A549 (cell line): ENCODE data around the gene TRH. TPM values are rescaled to one million over a fixed set of nuclear protein-coding genes. Genes with fewer than 3 reads are reported as not detected.

Experiments used
- ATAC-seq, 2 experiments: fragments of 200-7000 bp in 1 of 2; fragments of >200 bp in 1 of 2; cut with Nextera tagmentation in 1 of 2; cut with Tn5 transposase in 1 of 2; 3 replicates each; pipeline versions ENCODE4 v1.8.0 to v1.9.1; 2018 to 2020; ENCODE audit warnings: mild to moderate bottlenecking in 1 of 2, moderate library complexity in 1 of 2
- CTCF ChIA-PET: fragments of 300-600 bp; sonication (Branson Sonifier 250); formaldehyde crosslinking; extraction: SDS; loops from one replicate; lab custom pipeline; 2021; ENCODE audit warnings: antibody characterized with exemption, inconsistent platforms; lab: Yijun Ruan, JAX
- POLR2A ChIA-PET: fragments of 350-600 bp; formaldehyde crosslinking; extraction: SDS; loops from one replicate; lab custom pipeline; 2021; ENCODE audit warnings: antibody characterized with exemption, inconsistent platforms; lab: Yijun Ruan, JAX
- DNase-seq, 2 experiments: peaks; one replicate each; pipeline versions ENCODE4 v3.0.0 to v3.0.0-alpha.2; 2011 to 2016; ENCODE audit warnings: low read depth in 1 of 2, low spot score in 1 of 2
- FAIRE-seq: peaks from 2 replicates; lab custom pipeline; 2011; peaks lifted over from hg19 to GRCh38; lab: Jason Lieb, UNC
- H3K27ac ChIP-seq, 2 experiments: fragments of >200 bp; sonication (Bioruptor Twin); formaldehyde crosslinking; 3 replicates each; pipeline ENCODE4 v1.5.1; 2016 to 2017
- H3K4me1 ChIP-seq: fragments of >200 bp; sonication (Bioruptor Twin); formaldehyde crosslinking; 3 replicates; pipeline ENCODE4 v1.6.1; 2016
- H3K4me2 ChIP-seq: fragments of >200 bp; sonication (Bioruptor Twin); formaldehyde crosslinking; 3 replicates; pipeline ENCODE4 v1.6.1; 2016
- H3K4me3 ChIP-seq: fragments of >200 bp; sonication (Bioruptor Twin); formaldehyde crosslinking; 3 replicates; pipeline ENCODE4 v1.5.1; 2016
- H3K9me3 ChIP-seq: fragments of >200 bp; sonication (Bioruptor Twin); formaldehyde crosslinking; 3 replicates; pipeline ENCODE4 v1.6.1; 2016
- BHLHE40 ChIP-seq: IDR thresholded peaks from 2 replicates; pipeline ENCODE4 v1.6.1; 2012; ENCODE audit warnings: low read depth, low read length, inconsistent platforms
- CEBPB ChIP-seq, 2 experiments: fragments of >200 bp in 1 of 2; sonication (Bioruptor Twin) in 1 of 2; formaldehyde crosslinking in 1 of 2; IDR thresholded peaks; 2 replicates each; pipeline ENCODE4 v1.6.1; 2012 to 2016
- CHD2 ChIP-seq: fragments of 150-350 bp; IDR thresholded peaks from 2 replicates; pipeline ENCODE4 v1.6.1; 2014; ENCODE audit warnings: low read length; ENCODE audit not compliant: partially characterized antibody
- CHD4 ChIP-seq: fragments of 200-600 bp; sonication (generic); IDR thresholded peaks from 2 replicates; pipeline ENCODE4 v1.6.1; 2016; ENCODE audit warnings: antibody characterized with exemption, mild to moderate bottlenecking, borderline replicate concordance
- EHMT2 ChIP-seq: fragments of 200-600 bp; sonication (generic); IDR thresholded peaks from 2 replicates; pipeline ENCODE4 v1.6.1; 2016; ENCODE audit warnings: antibody characterized with exemption, low read depth, mild to moderate bottlenecking, moderate library complexity
- FOSB ChIP-seq: fragments of 250-450 bp; sonication (Bioruptor Pico); IDR thresholded peaks from 2 replicates; pipeline ENCODE4 v1.5.0; 2020; ENCODE audit warnings: mild to moderate bottlenecking, moderate library complexity
- GATA3 ChIP-seq: IDR thresholded peaks from 2 replicates; pipeline ENCODE4 v1.6.1; 2012; ENCODE audit warnings: borderline replicate concordance
- HEYL ChIP-seq: fragments of 250-450 bp; sonication (Bioruptor Pico); IDR thresholded peaks from 2 replicates; pipeline ENCODE4 v1.8.0; 2021; ENCODE audit warnings: mild to moderate bottlenecking, moderate library complexity
- HOXA7 ChIP-seq: fragments of 250-450 bp; sonication (Bioruptor Pico); IDR thresholded peaks from 2 replicates; pipeline ENCODE4 v1.5.0; 2020; ENCODE audit warnings: mild to moderate bottlenecking, moderate library complexity
- HOXB5 ChIP-seq: fragments of 250-450 bp; sonication (Bioruptor Pico); IDR thresholded peaks from 2 replicates; pipeline ENCODE4 v1.5.0; 2020; ENCODE audit warnings: mild to moderate bottlenecking, moderate library complexity
- JUNB ChIP-seq: fragments of >200 bp; sonication (Bioruptor Twin); formaldehyde crosslinking; IDR thresholded peaks from 2 replicates; pipeline ENCODE4 v1.6.1; 2016
- KDM1A ChIP-seq: fragments of 200-600 bp; sonication (generic); IDR thresholded peaks from 2 replicates; pipeline ENCODE4 v1.6.1; 2016; ENCODE audit warnings: low read depth, mild to moderate bottlenecking
- KDM5A ChIP-seq: fragments of 200-600 bp; sonication (generic); IDR thresholded peaks from 2 replicates; pipeline ENCODE4 v1.6.1; 2016; ENCODE audit warnings: antibody characterized with exemption, mild to moderate bottlenecking
- NR3C1 ChIP-seq: fragments of >200 bp; sonication (Bioruptor Twin); formaldehyde crosslinking; IDR thresholded peaks from 3 replicates; pipeline ENCODE4 v1.6.1; 2017
- POLR2A ChIP-seq: IDR thresholded peaks from 2 replicates; pipeline ENCODE4 v1.6.1; 2012; ENCODE audit warnings: mild to moderate bottlenecking, low read length
- RAD21 ChIP-seq, 2 experiments: fragments of >200 bp in 1 of 2; sonication (Bioruptor Twin) in 1 of 2; formaldehyde crosslinking in 1 of 2; IDR thresholded peaks in 1 of 2; conservative IDR thresholded peaks in 1 of 2; 2 replicates in 1 of 2; 3 replicates in 1 of 2; pipeline ENCODE4 v1.6.1; 2012 to 2018; ENCODE audit warnings: inconsistent platforms in 1 of 2
- RCOR1 ChIP-seq: fragments of 150-350 bp; IDR thresholded peaks from 2 replicates; pipeline ENCODE4 v1.6.1; 2014; ENCODE audit warnings: antibody characterized with exemption, low read length, low read depth
- RNF2 ChIP-seq: fragments of 200-600 bp; sonication (generic); IDR thresholded peaks from 2 replicates; pipeline ENCODE4 v1.6.1; 2016; ENCODE audit warnings: low read depth, mild to moderate bottlenecking, antibody characterized with exemption, moderate library complexity, borderline replicate concordance
- SREBF2 ChIP-seq: fragments of 450-650 bp; IDR thresholded peaks from 2 replicates; pipeline ENCODE4 v1.6.1; 2014; ENCODE audit warnings: mild to moderate bottlenecking, moderate library complexity
- WGBS: methylation state at CpG from one replicate; pipeline ENCODE4 v1.1.6; 2017; ENCODE audit errors: missing lambda C conversion rate; 5-methylcytosine and 5-hydroxymethylcytosine counted together
- polyA plus RNA-seq, 4 experiments: library from polyadenylated mRNA; depleted of rRNA in 3 of 4; stranded (reverse); fragments of >200 nt; fragmentation: RNase III in 1 of 4; extraction: RNeasy Plus Mini Kit Qiagen cat#74134 plus additional on column Dnase treatment in 1 of 4; gene quantifications; 2 replicates in 3 of 4; 3 replicates in 1 of 4; pipeline ENCODE4 v1.2.3, GENCODE V29; 2011 to 2017
- TF ChIP-seq, protein P1 (sequence below): IDR thresholded peaks from 2 replicates; pipeline ENCODE4 v1.6.1; 2012
- TF ChIP-seq, protein P2 (sequence below): fragments of >200 bp; sonication (Bioruptor Twin); formaldehyde crosslinking; IDR thresholded peaks from 3 replicates; pipeline ENCODE4 v1.5.1; 2016
- TF ChIP-seq, protein P3 (sequence below): fragments of >200 bp; sonication (Bioruptor Twin); formaldehyde crosslinking; IDR thresholded peaks from 3 replicates; pipeline ENCODE4 v1.6.1; 2016
- TF ChIP-seq, protein P4 (sequence below): fragments of 200-600 bp; sonication (generic); IDR thresholded peaks from 2 replicates; pipeline ENCODE4 v1.6.1; 2016; ENCODE audit warnings: antibody characterized with exemption, mild to moderate bottlenecking, moderate library complexity
- TF ChIP-seq, protein P5 (sequence below): fragments of 250-450 bp; sonication (Bioruptor Pico); IDR thresholded peaks from 2 replicates; pipeline ENCODE4 v1.5.0; 2020; ENCODE audit warnings: low read depth, mild to moderate bottlenecking, moderate library complexity
- TF ChIP-seq, protein P6 (sequence below): IDR thresholded peaks from 2 replicates; pipeline ENCODE4 v1.6.1; 2012

Gene TRH
- polyA plus RNA-seq, 2 of the 4 experiments (the other 2 are of a cell fraction): not detected

DNA sequence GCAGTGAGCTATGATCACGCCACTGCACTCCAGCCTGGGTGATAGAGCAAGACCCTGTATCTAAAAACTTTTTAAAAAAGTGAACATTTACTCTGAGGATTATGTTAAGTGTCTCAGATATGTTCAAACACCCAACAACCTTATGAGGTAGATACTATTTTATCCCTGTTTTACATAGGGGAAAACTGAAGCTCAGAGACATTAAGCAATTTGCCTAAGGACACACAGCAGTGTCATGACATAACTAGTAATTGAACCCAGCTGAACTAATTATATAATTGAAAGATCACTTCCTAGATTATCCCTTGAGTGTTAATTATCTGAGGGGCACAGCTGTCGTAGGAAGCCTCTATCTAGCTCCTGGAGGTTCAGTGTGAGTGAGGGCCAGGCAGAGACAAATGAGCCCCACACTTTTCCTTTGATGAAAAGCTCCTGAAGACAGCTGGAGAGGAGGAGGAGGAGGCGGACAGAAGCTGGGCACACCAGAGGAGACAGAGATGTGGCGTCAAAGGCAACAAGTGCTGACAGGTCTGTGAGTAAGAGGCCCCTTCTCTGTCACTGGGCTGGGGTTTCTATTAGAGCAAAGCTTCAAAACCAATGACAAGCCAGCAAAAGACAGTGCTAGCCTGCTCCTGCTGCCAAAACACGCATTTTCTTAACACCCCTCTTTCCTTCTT is 20.5 kb downstream of the TRH start:
- TF ChIP-seq RNF2 (no peak), RAD21 (conservative IDR thresholded peaks at IDR 0.05 in 1 of 2, IDR thresholded peaks at IDR 0.05 in 1 of 2) (no peak), EHMT2 (no peak), CHD2 (no peak), JUNB (no peak), BHLHE40 (no peak), FOSB (CRISPR knock-in tag) (no peak), HOXB5 (CRISPR knock-in tag) (no peak), HOXA7 (CRISPR knock-in tag) (no peak)
- TF ChIP-seq, protein P1, sequence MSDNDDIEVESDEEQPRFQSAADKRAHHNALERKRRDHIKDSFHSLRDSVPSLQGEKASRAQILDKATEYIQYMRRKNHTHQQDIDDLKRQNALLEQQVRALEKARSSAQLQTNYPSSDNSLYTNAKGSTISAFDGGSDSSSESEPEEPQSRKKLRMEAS: no peak
- TF ChIP-seq, protein P2, sequence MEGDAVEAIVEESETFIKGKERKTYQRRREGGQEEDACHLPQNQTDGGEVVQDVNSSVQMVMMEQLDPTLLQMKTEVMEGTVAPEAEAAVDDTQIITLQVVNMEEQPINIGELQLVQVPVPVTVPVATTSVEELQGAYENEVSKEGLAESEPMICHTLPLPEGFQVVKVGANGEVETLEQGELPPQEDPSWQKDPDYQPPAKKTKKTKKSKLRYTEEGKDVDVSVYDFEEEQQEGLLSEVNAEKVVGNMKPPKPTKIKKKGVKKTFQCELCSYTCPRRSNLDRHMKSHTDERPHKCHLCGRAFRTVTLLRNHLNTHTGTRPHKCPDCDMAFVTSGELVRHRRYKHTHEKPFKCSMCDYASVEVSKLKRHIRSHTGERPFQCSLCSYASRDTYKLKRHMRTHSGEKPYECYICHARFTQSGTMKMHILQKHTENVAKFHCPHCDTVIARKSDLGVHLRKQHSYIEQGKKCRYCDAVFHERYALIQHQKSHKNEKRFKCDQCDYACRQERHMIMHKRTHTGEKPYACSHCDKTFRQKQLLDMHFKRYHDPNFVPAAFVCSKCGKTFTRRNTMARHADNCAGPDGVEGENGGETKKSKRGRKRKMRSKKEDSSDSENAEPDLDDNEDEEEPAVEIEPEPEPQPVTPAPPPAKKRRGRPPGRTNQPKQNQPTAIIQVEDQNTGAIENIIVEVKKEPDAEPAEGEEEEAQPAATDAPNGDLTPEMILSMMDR: no peak
- no peak overlapping the region for H3K4me3 ChIP-seq
- POLR2A ChIA-PET: no interaction called here
- CTCF ChIA-PET: interaction anchor here (0.5 to 1.8 kb wide), 4 partner anchors 11 to 397 kb away, joined by 3 to 10 read pairs (median 4); no protein-coding TSS in a partner anchor
- H3K4me1 ChIP-seq: no peaks in the 10 kb centered on the region
- ATAC-seq (no peak), DNase-seq (no peak), FAIRE-seq (no peak)
- H3K27ac ChIP-seq: no peak overlapping the region
- WGBS: 65% methylated on average over 5 of the region's 5 CpGs
- no peak overlapping the region for H3K4me2 ChIP-seq
- no peaks in the 10 kb centered on the region for H3K9me3 ChIP-seq

DNA sequence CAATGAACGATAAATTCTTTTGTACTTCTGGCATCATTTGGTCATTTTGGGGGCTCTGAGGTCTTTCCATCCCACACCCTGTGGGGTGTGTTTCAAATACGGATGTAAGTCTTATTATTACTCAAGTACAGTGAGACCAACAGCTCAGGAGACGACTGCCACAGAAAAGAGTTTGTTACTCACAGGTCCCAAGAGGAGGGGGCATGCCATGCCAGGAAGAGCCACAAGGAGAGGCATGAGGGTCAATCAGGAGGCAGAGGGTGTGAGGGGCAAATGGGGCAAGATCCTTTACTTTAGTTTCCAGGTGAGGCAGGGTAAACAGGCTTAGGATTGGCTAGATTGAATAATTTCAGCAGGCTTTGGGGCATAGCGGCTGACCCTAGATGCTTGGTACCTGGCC is 21.6 kb downstream of the TRH start:
- ChIA-PET POLR2A (no interaction called here), CTCF (interaction anchor here (1.0 to 3.7 kb wide), 3 partner anchors 54 to 368 kb away, joined by 4 to 22 read pairs (median 10); no protein-coding TSS in a partner anchor)
- DNase-seq (no peak), FAIRE-seq (no peak), ATAC-seq (no peak)
- Histone ChIP-seq H3K4me2 (no peak overlapping the region), H3K4me1 (no peaks in the 10 kb centered on the region), H3K27ac (no peak overlapping the region), H3K4me3 (no peak overlapping the region), H3K9me3 (no peaks in the 10 kb centered on the region)
- WGBS: 63% methylated on average over 4 of the region's 4 CpGs
- no peak for TF ChIP-seq CHD4
- TF ChIP-seq, protein P2: no peak
- no peak for TF ChIP-seq EHMT2
- TF ChIP-seq NR3C1: no peak
- TF ChIP-seq, protein P3, sequence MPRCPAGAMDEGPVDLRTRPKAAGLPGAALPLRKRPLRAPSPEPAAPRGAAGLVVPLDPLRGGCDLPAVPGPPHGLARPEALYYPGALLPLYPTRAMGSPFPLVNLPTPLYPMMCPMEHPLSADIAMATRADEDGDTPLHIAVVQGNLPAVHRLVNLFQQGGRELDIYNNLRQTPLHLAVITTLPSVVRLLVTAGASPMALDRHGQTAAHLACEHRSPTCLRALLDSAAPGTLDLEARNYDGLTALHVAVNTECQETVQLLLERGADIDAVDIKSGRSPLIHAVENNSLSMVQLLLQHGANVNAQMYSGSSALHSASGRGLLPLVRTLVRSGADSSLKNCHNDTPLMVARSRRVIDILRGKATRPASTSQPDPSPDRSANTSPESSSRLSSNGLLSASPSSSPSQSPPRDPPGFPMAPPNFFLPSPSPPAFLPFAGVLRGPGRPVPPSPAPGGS: no peak
- TF ChIP-seq POLR2A: no peak
- TF ChIP-seq HEYL (CRISPR knock-in tag): no peak
- no peak for TF ChIP-seq GATA3
- no peak for TF ChIP-seq RCOR1
- no peak for TF ChIP-seq CEBPB (IDR thresholded peaks at IDR 0.05)
- TF ChIP-seq, protein P4, sequence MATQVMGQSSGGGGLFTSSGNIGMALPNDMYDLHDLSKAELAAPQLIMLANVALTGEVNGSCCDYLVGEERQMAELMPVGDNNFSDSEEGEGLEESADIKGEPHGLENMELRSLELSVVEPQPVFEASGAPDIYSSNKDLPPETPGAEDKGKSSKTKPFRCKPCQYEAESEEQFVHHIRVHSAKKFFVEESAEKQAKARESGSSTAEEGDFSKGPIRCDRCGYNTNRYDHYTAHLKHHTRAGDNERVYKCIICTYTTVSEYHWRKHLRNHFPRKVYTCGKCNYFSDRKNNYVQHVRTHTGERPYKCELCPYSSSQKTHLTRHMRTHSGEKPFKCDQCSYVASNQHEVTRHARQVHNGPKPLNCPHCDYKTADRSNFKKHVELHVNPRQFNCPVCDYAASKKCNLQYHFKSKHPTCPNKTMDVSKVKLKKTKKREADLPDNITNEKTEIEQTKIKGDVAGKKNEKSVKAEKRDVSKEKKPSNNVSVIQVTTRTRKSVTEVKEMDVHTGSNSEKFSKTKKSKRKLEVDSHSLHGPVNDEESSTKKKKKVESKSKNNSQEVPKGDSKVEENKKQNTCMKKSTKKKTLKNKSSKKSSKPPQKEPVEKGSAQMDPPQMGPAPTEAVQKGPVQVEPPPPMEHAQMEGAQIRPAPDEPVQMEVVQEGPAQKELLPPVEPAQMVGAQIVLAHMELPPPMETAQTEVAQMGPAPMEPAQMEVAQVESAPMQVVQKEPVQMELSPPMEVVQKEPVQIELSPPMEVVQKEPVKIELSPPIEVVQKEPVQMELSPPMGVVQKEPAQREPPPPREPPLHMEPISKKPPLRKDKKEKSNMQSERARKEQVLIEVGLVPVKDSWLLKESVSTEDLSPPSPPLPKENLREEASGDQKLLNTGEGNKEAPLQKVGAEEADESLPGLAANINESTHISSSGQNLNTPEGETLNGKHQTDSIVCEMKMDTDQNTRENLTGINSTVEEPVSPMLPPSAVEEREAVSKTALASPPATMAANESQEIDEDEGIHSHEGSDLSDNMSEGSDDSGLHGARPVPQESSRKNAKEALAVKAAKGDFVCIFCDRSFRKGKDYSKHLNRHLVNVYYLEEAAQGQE: no peak
- TF ChIP-seq, protein P5, sequence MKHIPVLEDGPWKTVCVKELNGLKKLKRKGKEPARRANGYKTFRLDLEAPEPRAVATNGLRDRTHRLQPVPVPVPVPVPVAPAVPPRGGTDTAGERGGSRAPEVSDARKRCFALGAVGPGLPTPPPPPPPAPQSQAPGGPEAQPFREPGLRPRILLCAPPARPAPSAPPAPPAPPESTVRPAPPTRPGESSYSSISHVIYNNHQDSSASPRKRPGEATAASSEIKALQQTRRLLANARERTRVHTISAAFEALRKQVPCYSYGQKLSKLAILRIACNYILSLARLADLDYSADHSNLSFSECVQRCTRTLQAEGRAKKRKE (CRISPR knock-in tag): no peak
- no peak for TF ChIP-seq KDM1A
- no peak for TF ChIP-seq SREBF2
- TF ChIP-seq, protein P6, sequence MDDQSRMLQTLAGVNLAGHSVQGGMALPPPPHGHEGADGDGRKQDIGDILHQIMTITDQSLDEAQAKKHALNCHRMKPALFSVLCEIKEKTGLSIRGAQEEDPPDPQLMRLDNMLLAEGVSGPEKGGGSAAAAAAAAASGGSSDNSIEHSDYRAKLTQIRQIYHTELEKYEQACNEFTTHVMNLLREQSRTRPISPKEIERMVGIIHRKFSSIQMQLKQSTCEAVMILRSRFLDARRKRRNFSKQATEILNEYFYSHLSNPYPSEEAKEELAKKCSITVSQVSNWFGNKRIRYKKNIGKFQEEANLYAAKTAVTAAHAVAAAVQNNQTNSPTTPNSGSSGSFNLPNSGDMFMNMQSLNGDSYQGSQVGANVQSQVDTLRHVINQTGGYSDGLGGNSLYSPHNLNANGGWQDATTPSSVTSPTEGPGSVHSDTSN: no peak
- TF ChIP-seq KDM5A: no peak
